Large intestine (tissue), 3 donors: Measurements from ENCODE around the gene USH2A. TPM values are rescaled to one million over a fixed set of nuclear protein-coding genes. Genes with fewer than 3 reads are reported as not detected.

ENCODE experiments used
- DNase-seq, 2 donors: peaks; one replicate each; pipeline versions ENCODE4 v3.0.0 to v3.0.0-alpha.2; 2013
- H3K27ac ChIP-seq: one replicate; pipeline ENCODE4 v1.5.1; 2013; ENCODE audit warnings: low read length
- H3K27me3 ChIP-seq: 2 replicates; pipeline ENCODE4 v1.6.1; 2013; ENCODE audit warnings: low read length; ENCODE audit not compliant: control insufficient read depth, insufficient read depth
- H3K36me3 ChIP-seq: 2 replicates; pipeline ENCODE4 v1.6.1; 2013; ENCODE audit warnings: low read length; ENCODE audit not compliant: control insufficient read depth, insufficient read depth
- H3K4me1 ChIP-seq: one replicate; pipeline ENCODE4 v1.6.1; 2013; ENCODE audit warnings: low read length; ENCODE audit not compliant: control insufficient read depth, insufficient read depth
- H3K4me3 ChIP-seq: one replicate; pipeline ENCODE4 v1.5.1; 2013; ENCODE audit warnings: low read length
- H3K9me3 ChIP-seq: one replicate; pipeline ENCODE4 v1.6.1; 2013; ENCODE audit warnings: mild to moderate bottlenecking, low read depth, low read length, moderate library complexity; ENCODE audit not compliant: control insufficient read depth
- WGBS: methylation state at CpG from one replicate; pipeline ENCODE4 v1.1.5; 2013; ENCODE audit warnings: low lambda C conversion rate; ENCODE audit not compliant: insufficient coverage; 5-methylcytosine and 5-hydroxymethylcytosine counted together
- polyA plus RNA-seq: library from polyadenylated mRNA; unstranded; fragments of 120-200 nt; gene quantifications from one replicate; pipeline ENCODE4 v1.2.1, GENCODE V29; 2013

The USH2A gene
- polyA plus RNA-seq, 1 donor, result 0.06 TPM

DNA sequence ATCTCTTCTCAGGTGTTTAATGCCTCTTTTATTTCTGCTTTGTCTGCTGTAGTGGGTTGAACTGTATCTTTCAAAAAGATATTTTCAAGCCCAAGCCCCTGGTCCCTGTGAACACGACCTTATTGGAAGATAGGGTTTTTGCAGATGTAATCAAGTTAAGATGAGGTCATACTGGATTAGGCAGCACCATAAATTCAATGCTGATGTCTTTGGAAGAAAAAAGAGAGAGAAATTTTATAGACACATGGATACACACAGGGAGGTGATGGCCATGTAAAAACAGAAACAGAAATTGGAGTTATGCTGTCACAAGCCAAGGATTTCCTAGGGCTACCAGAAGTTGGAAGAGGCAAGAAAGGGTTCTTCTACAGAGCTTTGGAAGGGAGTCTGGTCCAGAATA is 554.7 kb downstream of the USH2A start:
- Histone ChIP-seq H3K9me3 (no peaks in the 10 kb centered on the region), H3K27ac (no peak overlapping the region), H3K4me1 (peaks cover 3% of the 10 kb centered on the region), H3K36me3 (no peaks in the 10 kb centered on the region), H3K27me3 (no peaks in the 10 kb centered on the region), H3K4me3 (no peak overlapping the region)
- 60% methylated on average over 1 of the region's 1 CpG for WGBS
- DNase-seq, result no peak

DNA sequence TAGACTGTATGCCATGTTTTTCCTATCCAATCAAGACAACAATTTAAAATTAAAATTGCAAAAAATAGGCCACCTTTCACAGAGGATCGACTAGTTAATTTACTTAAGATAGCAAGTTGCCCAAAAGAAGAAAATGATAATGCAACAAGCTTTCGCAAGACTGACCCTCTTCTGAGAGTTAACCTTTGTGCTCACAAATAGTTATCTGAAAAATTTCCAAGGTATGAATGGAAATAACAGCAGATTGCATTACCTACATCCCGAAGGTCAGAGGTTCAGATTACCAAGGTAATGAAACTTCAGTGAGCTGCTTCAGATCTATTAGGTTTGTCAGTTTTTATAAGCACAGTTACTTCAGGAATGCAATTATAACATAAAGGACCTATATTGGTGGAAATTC is 558.2 kb downstream of the USH2A start:
- DNase-seq, result peak; percentile 16 to 43
- Histone ChIP-seq H3K4me1 (peaks cover 3% of the 10 kb centered on the region), H3K36me3 (no peaks in the 10 kb centered on the region), H3K27ac (peak overlapping the region; percentile 15), H3K4me3 (no peak overlapping the region), H3K9me3 (peaks cover 3% of the 10 kb centered on the region), H3K27me3 (no peaks in the 10 kb centered on the region)
- WGBS, result no CpG with 5 or more reads among the region's 3 CpGs

DNA sequence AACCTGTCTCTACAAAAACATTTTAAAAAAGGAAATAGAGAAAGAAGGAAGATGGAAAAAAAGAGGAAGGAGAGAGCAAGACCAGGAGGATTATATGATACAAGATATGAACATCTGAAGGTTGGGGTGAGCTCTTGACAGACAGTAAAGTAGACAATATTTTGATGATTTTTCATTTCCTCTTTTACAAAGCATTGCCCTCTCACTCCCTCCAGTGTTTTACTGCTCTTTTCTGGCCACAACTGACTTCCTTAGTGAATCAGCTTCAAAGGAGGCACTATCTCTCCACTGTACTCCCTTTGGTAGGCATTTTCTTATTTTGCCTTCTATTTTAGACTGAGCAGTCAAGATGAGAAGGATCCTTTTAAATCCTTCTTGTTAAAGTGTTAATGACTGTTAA is 559.5 kb downstream of the USH2A start:
- H3K4me3 ChIP-seq, result no peak overlapping the region
- H3K27ac ChIP-seq, result no peak overlapping the region
- peaks cover 3% of the 10 kb centered on the region for H3K4me1 ChIP-seq
- no peaks in the 10 kb centered on the region for H3K36me3 ChIP-seq
- H3K27me3 ChIP-seq, result no peaks in the 10 kb centered on the region
- no peak for DNase-seq
- H3K9me3 ChIP-seq, result peaks cover 3% of the 10 kb centered on the region

DNA sequence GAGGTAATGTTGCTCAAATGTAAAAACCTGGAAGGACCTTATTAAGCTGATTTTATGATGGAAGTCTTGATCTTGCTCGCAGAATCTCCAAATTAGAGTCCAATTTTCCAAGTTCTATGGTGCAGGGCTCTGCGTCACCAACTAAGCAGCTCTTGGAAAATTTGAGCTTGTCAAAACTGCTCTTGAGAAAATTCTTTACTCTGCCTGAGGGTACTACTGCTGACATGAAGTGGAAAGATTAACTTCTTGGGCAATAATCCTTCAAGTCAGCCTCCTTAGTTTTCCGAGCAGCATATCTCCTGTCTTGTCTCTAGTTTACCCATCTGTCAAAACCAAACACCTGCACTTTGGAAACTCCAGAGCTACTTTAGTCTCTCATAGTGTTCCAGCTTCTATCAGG is 562.4 kb downstream of the USH2A start:
- no CpG with 5 or more reads among the region's 3 CpGs for WGBS
- Histone ChIP-seq H3K27me3 (no peaks in the 10 kb centered on the region), H3K9me3 (peaks cover 3% of the 10 kb centered on the region), H3K27ac (no peak overlapping the region), H3K36me3 (no peaks in the 10 kb centered on the region), H3K4me3 (no peak overlapping the region), H3K4me1 (peaks cover 3% of the 10 kb centered on the region)
- no peak for DNase-seq

DNA sequence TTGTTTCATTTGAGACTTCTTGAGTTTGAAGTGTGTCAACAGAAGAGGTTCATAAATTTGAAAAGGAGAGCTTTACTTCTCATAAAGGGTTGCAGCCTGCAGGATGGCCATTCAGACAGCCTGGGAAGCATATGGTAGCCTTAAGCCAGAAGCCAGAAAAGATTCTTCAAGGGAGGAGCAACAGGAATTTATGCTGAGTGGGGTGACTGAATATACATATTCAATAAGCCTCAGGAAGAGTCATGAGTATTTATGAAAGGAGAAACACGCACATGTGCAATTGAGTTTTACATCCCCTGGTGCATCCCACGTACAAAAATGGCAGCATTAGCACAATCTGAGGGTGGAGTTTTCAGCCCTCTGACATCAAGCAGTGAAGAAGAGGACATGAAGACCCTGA is 565.9 kb downstream of the USH2A start:
- no peak for DNase-seq
- Histone ChIP-seq H3K27me3 (no peaks in the 10 kb centered on the region), H3K36me3 (no peaks in the 10 kb centered on the region), H3K9me3 (no peaks in the 10 kb centered on the region), H3K4me1 (no peaks in the 10 kb centered on the region), H3K4me3 (no peak overlapping the region), H3K27ac (no peak overlapping the region)
- no CpG with 5 or more reads among the region's 2 CpGs for WGBS

DNA sequence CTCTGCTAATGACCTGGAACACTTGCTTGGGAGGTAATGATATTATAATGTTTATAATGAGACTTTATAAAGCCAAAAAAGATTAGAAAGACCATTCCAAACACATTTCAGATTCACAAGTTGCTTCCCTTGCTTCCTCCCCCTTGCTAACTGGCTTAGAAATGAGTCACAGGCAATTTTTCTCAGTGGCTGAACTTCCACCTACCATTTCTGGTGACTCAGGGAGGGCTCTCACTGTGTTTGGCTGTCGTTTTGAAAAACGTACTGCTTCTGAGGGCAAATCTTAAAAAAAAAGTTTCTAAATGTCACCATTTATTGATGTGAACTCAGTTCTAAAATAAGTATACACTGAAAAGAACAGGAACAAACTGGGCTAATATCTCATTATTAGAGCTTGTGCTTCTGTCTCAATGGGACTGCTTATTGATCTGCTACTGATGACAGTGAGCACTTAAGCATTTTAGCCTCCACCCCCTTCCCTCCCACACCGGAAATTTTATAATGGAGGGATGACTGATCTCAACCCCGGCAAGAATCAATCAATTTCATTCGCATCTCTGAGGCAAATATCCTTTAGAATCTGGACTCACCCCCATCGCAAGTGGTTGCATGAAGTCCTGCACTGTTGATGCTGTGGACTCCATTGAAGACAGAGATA is 577.9 kb downstream of the USH2A start:
- no CpG with 5 or more reads among the region's 6 CpGs for WGBS
- Histone ChIP-seq H3K27ac (no peak overlapping the region), H3K4me3 (no peak overlapping the region), H3K36me3 (no peaks in the 10 kb centered on the region), H3K9me3 (no peaks in the 10 kb centered on the region), H3K27me3 (no peaks in the 10 kb centered on the region), H3K4me1 (no peaks in the 10 kb centered on the region)
- DNase-seq, result no peak

DNA sequence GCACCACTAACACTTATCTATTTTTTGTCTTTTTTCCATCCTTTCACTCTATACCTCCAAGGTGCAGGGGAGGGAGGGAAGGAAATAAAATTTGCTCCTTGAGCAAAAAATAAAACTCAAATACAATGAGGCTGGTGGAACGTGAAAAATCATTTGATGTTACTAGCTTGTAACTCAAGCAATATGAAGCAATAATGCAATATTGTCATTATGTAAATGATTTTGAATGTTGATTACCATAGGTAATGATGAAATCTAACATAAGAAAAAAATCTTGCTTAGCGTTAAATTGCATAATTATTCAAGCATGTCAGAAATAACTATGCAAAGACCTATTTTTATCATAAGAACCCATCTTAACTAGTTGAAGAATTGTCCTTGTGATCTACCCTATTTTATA is 578.5 kb downstream of the USH2A start:
- no peak for DNase-seq
- Histone ChIP-seq H3K27ac (no peak overlapping the region), H3K27me3 (no peaks in the 10 kb centered on the region), H3K9me3 (no peaks in the 10 kb centered on the region), H3K4me3 (no peak overlapping the region), H3K36me3 (no peaks in the 10 kb centered on the region), H3K4me1 (no peaks in the 10 kb centered on the region)
- WGBS, result 83% methylated on average over 1 of the region's 2 CpGs

DNA sequence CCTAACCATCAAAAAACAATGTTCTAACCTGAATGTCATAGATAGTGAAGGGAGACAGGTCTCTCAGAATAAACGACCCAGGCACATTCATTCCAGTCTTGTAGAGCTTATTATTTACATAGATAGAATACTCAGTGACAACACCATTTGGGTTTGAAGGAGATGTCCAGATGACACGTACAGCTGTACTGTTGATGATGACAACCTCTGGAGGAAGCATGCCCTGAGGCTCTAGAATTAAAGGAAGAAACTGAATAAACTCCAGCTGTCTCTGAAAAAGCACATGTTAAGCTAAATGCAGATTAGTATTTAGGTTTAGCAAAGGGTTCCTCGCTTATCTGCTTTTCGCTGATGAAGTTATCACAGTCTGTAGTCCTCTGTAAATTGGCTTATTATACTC is 579.0 kb downstream of the USH2A start:
- Histone ChIP-seq H3K9me3 (no peaks in the 10 kb centered on the region), H3K27me3 (no peaks in the 10 kb centered on the region), H3K4me1 (no peaks in the 10 kb centered on the region), H3K4me3 (no peak overlapping the region), H3K27ac (no peak overlapping the region), H3K36me3 (no peaks in the 10 kb centered on the region)
- no peak for DNase-seq
- 86% methylated on average over 2 of the region's 4 CpGs for WGBS

DNA sequence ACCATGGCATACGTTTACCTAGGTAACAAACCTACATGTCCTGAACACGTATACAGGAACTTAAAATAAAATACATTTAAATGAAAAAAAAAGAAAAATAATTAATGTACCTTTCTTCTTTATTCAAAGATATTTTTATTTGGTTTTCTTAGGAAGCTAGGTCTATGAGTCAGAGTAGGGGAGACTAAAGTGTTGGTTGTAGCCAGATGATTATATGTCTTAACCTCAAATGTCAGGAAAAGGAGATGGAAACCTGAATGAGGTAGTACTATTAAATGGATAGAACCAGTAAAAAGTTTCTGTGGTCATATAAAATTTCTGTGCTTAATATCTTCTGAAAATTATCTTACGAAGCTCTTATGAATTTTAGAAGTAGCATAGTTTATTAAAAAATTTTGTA is 580.3 kb downstream of the USH2A start:
- no peak overlapping the region for H3K4me3 ChIP-seq
- DNase-seq, result no peak
- no peaks in the 10 kb centered on the region for H3K36me3 ChIP-seq
- H3K4me1 ChIP-seq, result no peaks in the 10 kb centered on the region
- WGBS, result 90% methylated on average over 2 of the region's 3 CpGs
- no peak overlapping the region for H3K27ac ChIP-seq
- no peaks in the 10 kb centered on the region for H3K9me3 ChIP-seq
- no peaks in the 10 kb centered on the region for H3K27me3 ChIP-seq

DNA sequence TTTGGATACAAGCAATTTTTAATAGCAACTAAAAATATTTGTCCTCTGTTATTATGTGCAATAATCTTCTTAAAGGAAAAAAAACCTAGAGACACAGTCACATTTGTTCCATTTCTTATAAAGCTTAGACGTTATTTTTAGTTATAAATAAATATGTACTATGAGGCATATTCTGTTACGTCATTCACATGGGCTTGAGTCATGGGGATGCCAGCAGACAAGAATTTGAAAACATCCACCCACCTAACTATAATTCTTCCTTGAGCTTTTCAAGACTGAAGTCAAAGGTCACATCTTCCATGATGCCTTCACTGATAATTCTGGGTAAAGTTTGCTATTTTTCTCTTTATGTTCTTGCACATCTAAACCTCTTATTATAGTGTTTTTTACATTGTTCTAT is 587.3 kb downstream of the USH2A start:
- WGBS, result no CpG with 5 or more reads among the region's 2 CpGs
- no peak for DNase-seq
- no peaks in the 10 kb centered on the region for H3K9me3 ChIP-seq
- H3K4me3 ChIP-seq, result no peak overlapping the region
- H3K27ac ChIP-seq, result no peak overlapping the region
- H3K27me3 ChIP-seq, result no peaks in the 10 kb centered on the region
- no peaks in the 10 kb centered on the region for H3K36me3 ChIP-seq
- H3K4me1 ChIP-seq, result no peaks in the 10 kb centered on the region

DNA sequence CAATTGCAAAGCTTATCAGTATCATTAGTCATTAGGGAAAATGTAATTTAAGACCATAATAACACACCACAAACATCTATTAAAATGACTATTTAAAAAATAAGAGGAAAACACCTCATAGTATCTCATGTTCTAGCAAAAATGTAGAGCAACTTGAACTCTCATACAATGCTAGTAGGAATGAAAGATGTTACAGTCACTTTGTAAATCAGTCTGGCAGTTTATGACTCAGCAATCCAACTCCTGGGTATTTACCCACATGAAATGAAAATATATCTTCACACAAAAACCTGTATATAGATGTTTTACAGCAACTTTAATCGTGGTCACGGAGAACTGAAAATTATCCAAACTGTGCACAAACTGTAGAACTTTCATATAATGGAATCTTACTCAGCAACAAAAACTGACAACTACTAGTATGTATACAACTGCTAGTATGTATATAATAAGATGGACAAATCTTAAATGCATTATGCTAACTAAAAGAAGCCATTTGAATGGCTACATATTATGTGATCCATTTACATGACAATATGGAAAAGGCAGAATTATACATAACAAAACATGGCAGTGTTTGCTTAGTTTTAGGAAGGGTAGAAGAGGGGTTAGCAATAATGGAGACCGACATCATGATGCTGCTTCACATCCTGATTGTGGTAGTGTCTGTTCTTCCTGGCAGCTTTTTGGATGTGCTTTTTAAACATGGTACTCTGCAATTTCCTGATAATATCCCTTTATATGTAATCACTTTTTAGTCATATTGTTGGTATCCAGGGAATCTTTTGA is 589.1 kb downstream of the USH2A start:
- H3K4me1 ChIP-seq, result no peaks in the 10 kb centered on the region
- no peaks in the 10 kb centered on the region for H3K36me3 ChIP-seq
- H3K27ac ChIP-seq, result no peak overlapping the region
- H3K27me3 ChIP-seq, result no peaks in the 10 kb centered on the region
- no CpG with 5 or more reads among the region's 3 CpGs for WGBS
- no peaks in the 10 kb centered on the region for H3K9me3 ChIP-seq
- no peak overlapping the region for H3K4me3 ChIP-seq
- DNase-seq, result no peak
